Esophagus squamous epithelium (tissue), 5 donors: ENCODE measurements around the gene RNF166. TPM values are rescaled to one million over a fixed set of nuclear protein-coding genes. Genes with fewer than 3 reads are reported as not detected.

ENCODE experiments used
- DNase-seq: peaks from one replicate; lab custom pipeline; 2025; lab: John Stamatoyannopoulos, UW
- H3K27ac ChIP-seq, 4 donors: fragments of 200-600 bp; sonication (generic); one replicate each; pipeline ENCODE4 v1.5.1; 2016 to 2019; ENCODE audit warnings: mild to moderate bottlenecking in 1 of 4
- H3K27me3 ChIP-seq, 4 donors: fragments of 200-600 bp; sonication (generic); 1 replicate in 3 of 4; 2 replicates in 1 of 4; pipeline versions ENCODE4 v1.5.1 to v1.6.0; 2017 to 2021; ENCODE audit warnings: antibody characterized with exemption in 1 of 4
- H3K36me3 ChIP-seq, 3 donors: fragments of 200-600 bp; sonication (generic); one replicate each; pipeline ENCODE4 v1.5.1; 2016 to 2019
- H3K4me1 ChIP-seq, 3 donors: fragments of 200-600 bp; sonication (generic); one replicate each; pipeline ENCODE4 v1.5.1; 2017 to 2019
- H3K4me3 ChIP-seq, 4 donors: fragments of 200-600 bp; sonication (generic); 1 replicate in 3 of 4; 2 replicates in 1 of 4; pipeline ENCODE4 v1.5.1; 2016 to 2019; ENCODE audit warnings: mild to moderate bottlenecking in 2 of 4, moderate library complexity in 1 of 4
- H3K9me3 ChIP-seq, 3 donors: fragments of 200-600 bp; sonication (generic); one replicate each; pipeline ENCODE4 v1.5.1; 2016 to 2019
- POLR2A ChIP-seq, 4 donors: fragments of 450-650 bp; IDR thresholded peaks; one replicate each; pipeline ENCODE4 v1.6.1; 2017; ENCODE audit warnings: antibody characterized with exemption in 4 of 4, mild to moderate bottlenecking in 4 of 4, moderate library complexity in 3 of 4
- WGBS, 2 donors: methylation state at CpG; one replicate each; pipeline ENCODE4 v1.1.5; 2018; 5-methylcytosine and 5-hydroxymethylcytosine counted together
- intact Hi-C: fragments of 100-400 bp; cut with DNase I; formaldehyde crosslinking; loops from one replicate; pipeline ENCODE4 v1.15.0; 2022
- total RNA-seq, 4 donors: library from RNA; depleted of rRNA; stranded (reverse); fragments of >200 nt; gene quantifications; one replicate each; pipeline ENCODE4 v1.1.0, GENCODE V29; 2016
- TF ChIP-seq, protein P1 (sequence below), 6 experiments: fragments of 450-650 bp in 4 of 6; fragments of 200-600 bp in 2 of 6; sonication (generic) in 2 of 6; IDR thresholded peaks; one replicate each; pipeline ENCODE4 v1.5.1; 2016 to 2019; ENCODE audit warnings: antibody characterized with exemption in 6 of 6, mild to moderate bottlenecking in 4 of 6, moderate library complexity in 4 of 6
- donor health status: DM: yes; HTN: yes; CAD: no.

Gene RNF166
- total RNA-seq, 4 donors from 2014 or later: 7.1 to 16.8 (median 9.6) TPM

DNA sequence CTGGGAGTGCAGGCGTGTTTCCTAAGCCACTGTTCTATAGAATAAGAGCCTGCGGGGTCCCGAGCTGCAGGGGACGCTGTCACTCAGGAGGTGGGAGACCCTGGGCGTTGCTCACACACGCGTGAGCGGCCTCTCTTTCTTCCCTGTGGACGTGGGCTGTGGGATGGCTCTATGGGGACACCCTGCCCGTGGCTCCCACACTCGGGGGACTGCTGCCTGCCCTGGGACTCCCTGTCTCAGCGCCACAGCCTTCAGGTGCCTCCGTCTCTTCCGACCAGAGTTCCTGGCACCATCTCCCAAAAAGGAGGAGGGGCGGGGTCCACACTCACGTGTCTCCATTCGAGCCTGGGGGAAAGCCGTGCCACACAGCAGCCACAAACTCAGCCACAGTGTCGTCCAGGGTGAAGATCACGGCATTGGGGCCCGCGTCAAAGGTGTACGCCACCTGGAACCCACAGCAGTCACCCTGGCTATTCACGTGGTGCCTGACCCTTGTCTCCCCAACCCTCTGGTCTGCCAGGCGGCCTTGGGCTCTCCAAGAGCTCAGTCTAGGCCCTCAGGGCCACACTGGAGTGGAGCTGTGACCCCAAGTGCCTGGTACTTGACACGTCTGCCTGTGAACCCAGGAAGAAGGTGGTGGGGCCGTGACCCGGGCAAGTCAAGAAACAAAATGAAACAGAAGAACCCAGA, 51.7 kb downstream of the RNF166 start:
- Histone ChIP-seq H3K27ac (no peak overlapping the region), H3K4me1 (peaks cover 7 to 28% (median 17%) of the 10 kb centered on the region in 3 donors), H3K9me3 (no peaks in the 10 kb centered on the region), H3K4me3 (no peak overlapping the region), H3K27me3 (no peaks in the 10 kb centered on the region), H3K36me3 (peaks cover 0 to 79% (median 9%) of the 10 kb centered on the region in 3 donors)
- DNase-seq: no peak
- TF ChIP-seq, protein P1, sequence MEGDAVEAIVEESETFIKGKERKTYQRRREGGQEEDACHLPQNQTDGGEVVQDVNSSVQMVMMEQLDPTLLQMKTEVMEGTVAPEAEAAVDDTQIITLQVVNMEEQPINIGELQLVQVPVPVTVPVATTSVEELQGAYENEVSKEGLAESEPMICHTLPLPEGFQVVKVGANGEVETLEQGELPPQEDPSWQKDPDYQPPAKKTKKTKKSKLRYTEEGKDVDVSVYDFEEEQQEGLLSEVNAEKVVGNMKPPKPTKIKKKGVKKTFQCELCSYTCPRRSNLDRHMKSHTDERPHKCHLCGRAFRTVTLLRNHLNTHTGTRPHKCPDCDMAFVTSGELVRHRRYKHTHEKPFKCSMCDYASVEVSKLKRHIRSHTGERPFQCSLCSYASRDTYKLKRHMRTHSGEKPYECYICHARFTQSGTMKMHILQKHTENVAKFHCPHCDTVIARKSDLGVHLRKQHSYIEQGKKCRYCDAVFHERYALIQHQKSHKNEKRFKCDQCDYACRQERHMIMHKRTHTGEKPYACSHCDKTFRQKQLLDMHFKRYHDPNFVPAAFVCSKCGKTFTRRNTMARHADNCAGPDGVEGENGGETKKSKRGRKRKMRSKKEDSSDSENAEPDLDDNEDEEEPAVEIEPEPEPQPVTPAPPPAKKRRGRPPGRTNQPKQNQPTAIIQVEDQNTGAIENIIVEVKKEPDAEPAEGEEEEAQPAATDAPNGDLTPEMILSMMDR (IDR thresholded peaks at IDR 0.05): no peak
- no peak for TF ChIP-seq POLR2A (IDR thresholded peaks at IDR 0.05)
- WGBS, 2 donors: 92 to 94% methylated on average over 5 to 15 of the region's 28 CpGs
- intact Hi-C loops: no loop called here

DNA sequence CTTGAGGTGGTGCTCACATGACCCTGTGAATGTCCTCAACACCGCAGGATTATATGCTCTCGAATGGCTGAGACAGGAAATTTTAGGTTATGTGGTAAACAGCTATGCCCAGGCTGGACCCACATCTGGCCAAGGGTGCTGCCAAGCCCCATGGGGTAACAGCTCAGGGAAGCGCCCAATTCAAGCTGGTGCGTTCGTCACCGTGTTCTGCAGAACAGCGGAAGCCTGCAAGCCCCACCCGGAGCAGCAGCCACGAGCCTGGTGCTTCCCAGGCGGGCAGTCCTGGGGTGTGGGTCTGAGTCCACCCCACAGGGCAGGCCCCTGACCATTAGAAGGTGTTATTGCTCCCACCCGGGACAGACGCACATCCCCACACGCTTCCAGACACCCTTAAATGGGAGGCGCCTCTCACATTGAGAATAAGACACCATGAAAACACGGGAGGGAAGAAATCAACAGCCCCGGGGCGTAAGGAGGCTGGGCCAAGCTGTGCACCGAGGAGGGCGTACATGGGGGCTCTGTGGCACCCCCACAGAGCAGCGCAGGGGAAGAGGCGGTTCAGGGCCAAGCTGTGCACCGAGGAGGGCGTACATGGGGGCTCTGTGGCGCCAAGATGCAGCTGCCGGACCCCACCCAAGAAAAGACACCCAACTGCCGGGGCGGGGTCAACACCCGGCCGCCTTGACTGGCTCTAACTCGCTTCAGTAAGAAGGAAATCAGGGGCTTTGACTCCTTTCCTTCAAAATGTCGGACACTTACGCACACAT, 52.4 kb downstream of the RNF166 start:
- Histone ChIP-seq H3K36me3 (peaks cover 0 to 72% (median 9%) of the 10 kb centered on the region in 3 donors), H3K4me1 (peaks cover 7 to 32% (median 21%) of the 10 kb centered on the region in 3 donors), H3K4me3 (no peak overlapping the region), H3K27ac (no peak overlapping the region), H3K27me3 (no peaks in the 10 kb centered on the region), H3K9me3 (no peaks in the 10 kb centered on the region)
- TF ChIP-seq POLR2A (IDR thresholded peaks at IDR 0.05): no peak
- TF ChIP-seq, protein P1 (IDR thresholded peaks at IDR 0.05): no peak
- no peak for DNase-seq
- intact Hi-C loops: no loop called here
- 77 to 78% methylated on average over 12 to 22 of the region's 32 CpGs for WGBS, 2 donors

DNA sequence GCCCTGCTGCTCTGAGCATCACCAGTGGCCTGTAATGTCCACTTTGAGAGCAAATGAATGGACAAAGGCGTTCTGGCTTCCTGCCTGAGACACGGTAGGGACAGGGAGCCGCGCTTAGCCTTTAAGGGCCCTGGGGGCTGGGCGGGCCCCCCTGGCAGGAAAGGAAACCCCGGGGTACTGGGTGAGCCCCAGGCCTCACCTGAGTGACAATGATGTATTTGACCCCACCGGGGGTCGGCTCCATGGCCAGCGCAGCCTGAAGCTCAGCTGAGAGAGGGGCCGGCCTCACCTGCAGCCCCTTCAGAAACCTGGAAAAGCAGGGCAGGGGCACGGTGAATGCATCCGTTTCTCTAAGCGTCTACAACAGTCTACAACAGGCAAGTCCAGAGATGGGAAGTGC, 53.1 kb downstream of the RNF166 start:
- no peak for DNase-seq
- 67 to 80% methylated on average over 1 of the region's 13 CpGs for WGBS, 2 donors
- no peak overlapping the region for H3K27ac ChIP-seq

DNA sequence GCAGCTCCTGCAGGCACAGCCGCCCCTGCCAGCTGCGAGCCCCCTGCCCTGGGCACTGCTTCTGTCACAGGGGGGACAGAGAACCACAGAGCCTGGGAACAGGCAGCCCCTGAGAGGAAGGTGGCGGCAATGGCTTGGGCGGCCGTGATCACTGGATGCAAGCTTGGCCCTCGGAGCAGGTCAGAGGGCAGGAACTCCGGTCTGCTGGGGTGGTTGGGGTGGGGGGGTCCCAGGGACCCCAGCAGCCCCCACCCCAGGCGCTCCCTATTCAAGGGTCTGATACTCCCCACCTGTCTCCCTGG, 53.5 kb downstream of the RNF166 start:
- 100% methylated on average over 1 of the region's 8 CpGs; no CpG with 5 or more reads in 1 of the 2 donors for WGBS, 2 donors
- intact Hi-C loops: no loop called here
- H3K36me3 ChIP-seq: peaks cover 0 to 61% (median 5%) of the 10 kb centered on the region in 3 donors

More for the DNA sequence above, 53.1 kb downstream of the RNF166 start:
- TF ChIP-seq POLR2A (IDR thresholded peaks at IDR 0.05): no peak
- TF ChIP-seq, protein P1 (IDR thresholded peaks at IDR 0.05): no peak
- intact Hi-C loops: no loop called here
- Histone ChIP-seq H3K4me1 (peaks cover 7 to 32% (median 21%) of the 10 kb centered on the region in 3 donors), H3K4me3 (no peak overlapping the region), H3K9me3 (no peaks in the 10 kb centered on the region), H3K27me3 (no peaks in the 10 kb centered on the region), H3K36me3 (peaks cover 0 to 65% (median 7%) of the 10 kb centered on the region in 3 donors)

More for the DNA sequence above, 53.5 kb downstream of the RNF166 start:
- peaks cover 7 to 32% (median 21%) of the 10 kb centered on the region in 3 donors for H3K4me1 ChIP-seq
- no peaks in the 10 kb centered on the region for H3K27me3 ChIP-seq
- H3K27ac ChIP-seq: no peak overlapping the region
- DNase-seq: no peak
- H3K9me3 ChIP-seq: no peaks in the 10 kb centered on the region
- H3K4me3 ChIP-seq: no peak overlapping the region
- TF ChIP-seq POLR2A (IDR thresholded peaks at IDR 0.05): no peak
- TF ChIP-seq, protein P1 (IDR thresholded peaks at IDR 0.05): no peak
